OCI-LY7 (cell line): ENCODE measurements around the gene BDH1. TPM values are rescaled to one million over a fixed set of nuclear protein-coding genes. Genes with fewer than 3 reads are reported as not detected.

Experiments used
- BruUV-seq: library from RNA; stranded (reverse); fragments of 400-500 nt; replicated peaks from 2 replicates; lab custom pipeline; 2021; lab: Mats Ljungman, UMichigan
- CTCF ChIA-PET: fragments of 300-600 bp; sonication (Branson Sonifier 250); formaldehyde crosslinking; loops from one replicate; lab custom pipeline; 2022; ENCODE audit warnings: antibody characterized with exemption; ENCODE audit not compliant: unreplicated experiment; lab: Charles Lee
- POLR2A ChIA-PET: fragments of 300-600 bp; sonication (Branson Sonifier 250); formaldehyde crosslinking; loops from one replicate; lab custom pipeline; 2022; ENCODE audit warnings: antibody characterized with exemption; lab: Charles Lee
- DNase-seq: peaks from one replicate; pipeline ENCODE4 v3.0.0-alpha.2; 2015; ENCODE audit warnings: low spot score
- H2AFZ ChIP-seq: fragments of 200-600 bp; sonication (generic), shearing (Covaris generic); 2 replicates; pipeline ENCODE4 v1.6.1; 2014; ENCODE audit warnings: mild to moderate bottlenecking, antibody characterized with exemption, low read length, moderate library complexity
- H3K27ac ChIP-seq: fragments of 200-600 bp; sonication (generic); 2 replicates; pipeline ENCODE4 v1.5.1; 2014; ENCODE audit warnings: mixed run types, low read depth, mild to moderate bottlenecking, moderate library complexity, low read length, inconsistent platforms; ENCODE audit not compliant: poor library complexity, severe bottlenecking
- H3K36me3 ChIP-seq: fragments of 200-600 bp; sonication (generic); 2 replicates; pipeline ENCODE4 v1.6.1; 2014; ENCODE audit warnings: mild to moderate bottlenecking, antibody characterized with exemption, low read length, moderate library complexity, mixed read lengths; ENCODE audit not compliant: insufficient read depth
- H3K4me1 ChIP-seq: fragments of 200-600 bp; sonication (generic); 2 replicates; pipeline ENCODE4 v1.5.1; 2014; ENCODE audit warnings: mild to moderate bottlenecking, low read length; ENCODE audit not compliant: insufficient read depth, poor library complexity, severe bottlenecking
- H3K4me2 ChIP-seq: fragments of 200-600 bp; sonication (generic); 2 replicates; pipeline ENCODE4 v1.6.1; 2014; ENCODE audit warnings: mild to moderate bottlenecking, low read length
- H3K4me3 ChIP-seq: fragments of 200-600 bp; sonication (generic); 2 replicates; pipeline ENCODE4 v1.5.1; 2014; ENCODE audit warnings: mild to moderate bottlenecking, low read depth, low read length; ENCODE audit not compliant: poor library complexity, severe bottlenecking
- H3K79me2 ChIP-seq: fragments of 200-600 bp; sonication (generic); 2 replicates; pipeline ENCODE4 v1.6.1; 2016; ENCODE audit warnings: low read depth, mild to moderate bottlenecking, low read length, moderate library complexity, mixed read lengths; ENCODE audit not compliant: insufficient read depth
- H3K9me2 ChIP-seq: fragments of 200-600 bp; sonication (generic); 2 replicates; pipeline ENCODE4 v1.6.1; 2016; ENCODE audit warnings: mild to moderate bottlenecking, low read length, mixed read lengths; ENCODE audit not compliant: insufficient read depth
- H3K9me3 ChIP-seq: fragments of 200-600 bp; sonication (generic); 2 replicates; pipeline ENCODE4 v1.6.1; 2014; ENCODE audit warnings: mild to moderate bottlenecking, mixed run types, low read length, mixed read lengths
- H4K20me1 ChIP-seq: fragments of 200-600 bp; sonication (generic); 2 replicates; pipeline ENCODE4 v1.6.1; 2014; ENCODE audit warnings: mild to moderate bottlenecking, antibody characterized with exemption, low read length, moderate library complexity, mixed read lengths; ENCODE audit not compliant: insufficient read depth
- EZH2phosphoT487 ChIP-seq: fragments of 200-600 bp; sonication (generic); IDR thresholded peaks from 2 replicates; pipeline ENCODE4 v1.6.1; 2018; ENCODE audit warnings: low read depth, borderline replicate concordance, mild to moderate bottlenecking, mixed run types, antibody characterized with exemption, low read length, moderate library complexity, mixed read lengths
- intact Hi-C: fragments of 100-400 bp; cut with micrococcal nuclease; formaldehyde crosslinking; loops from one replicate; pipeline ENCODE4 v1.10.0; 2022; ENCODE audit not compliant: unreplicated experiment
- total RNA-seq, 2 experiments: library from RNA; depleted of rRNA in 1 of 2; stranded (reverse); fragments of >200 nt in 1 of 2; shearing (Covaris generic) in 1 of 2; gene quantifications; 2 replicates each; pipeline ENCODE4 v1.2.3, GENCODE V29; 2014 to 2022
- TF ChIP-seq, protein P1 (sequence below): fragments of 200-600 bp; sonication (generic); conservative IDR thresholded peaks from 2 replicates; pipeline ENCODE4 v1.5.1; 2014; ENCODE audit warnings: mild to moderate bottlenecking, antibody characterized with exemption, low read length, moderate library complexity, mixed read lengths

Gene BDH1
- total RNA-seq, 2 experiments from 2014 or later, result 14.1 to 14.5 TPM

DNA sequence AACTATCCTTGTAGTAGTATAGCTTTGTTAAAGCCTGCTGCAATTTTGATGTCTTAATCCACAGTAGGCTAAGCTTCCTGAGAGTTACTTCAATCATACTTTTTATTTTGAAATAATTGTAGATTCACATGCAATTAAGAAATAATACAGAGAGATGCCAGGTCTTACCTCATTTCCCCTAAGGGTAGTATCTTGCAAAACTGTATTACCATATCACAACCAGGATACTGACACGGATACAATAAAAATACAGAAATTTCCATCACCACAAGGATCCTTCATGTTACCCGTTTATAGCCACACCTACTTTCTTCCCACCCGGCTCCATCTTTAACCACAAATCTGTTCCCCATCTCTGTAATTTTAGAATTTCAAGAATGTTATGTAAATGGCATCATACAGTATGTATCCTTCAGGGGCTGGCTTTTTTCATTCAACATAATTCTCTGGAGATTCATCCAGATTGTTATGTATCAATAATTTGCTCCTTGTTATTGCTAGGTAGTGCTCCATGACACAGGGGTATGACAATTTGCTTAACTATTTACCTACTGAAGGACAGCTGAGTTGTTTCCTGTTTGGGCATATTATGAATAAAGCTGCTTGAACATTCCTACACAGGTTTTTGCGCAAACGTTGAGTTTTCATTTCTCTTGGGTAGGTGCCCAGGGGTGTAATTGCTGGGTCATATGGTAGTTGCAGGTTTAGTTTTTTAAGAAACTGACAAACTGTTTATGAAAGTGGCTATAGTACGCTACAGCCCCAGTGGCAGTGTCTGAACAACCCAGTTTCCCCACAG, 21.6 kb downstream of the BDH1 start:
- no peak for DNase-seq
- Histone ChIP-seq H3K9me3 (no peaks in the 10 kb centered on the region), H3K4me1 (no peaks in the 10 kb centered on the region), H3K4me3 (no peak overlapping the region), H3K27ac (no peak overlapping the region), H3K4me2 (no peak overlapping the region), H4K20me1 (no peaks in the 10 kb centered on the region; the same call in 1 of the 2 replicates), H2AFZ (no peak overlapping the region), H3K36me3 (no peaks in the 10 kb centered on the region), H3K79me2 (no peaks in the 10 kb centered on the region), H3K9me2 (no peaks in the 10 kb centered on the region)
- TF ChIP-seq, protein P1, sequence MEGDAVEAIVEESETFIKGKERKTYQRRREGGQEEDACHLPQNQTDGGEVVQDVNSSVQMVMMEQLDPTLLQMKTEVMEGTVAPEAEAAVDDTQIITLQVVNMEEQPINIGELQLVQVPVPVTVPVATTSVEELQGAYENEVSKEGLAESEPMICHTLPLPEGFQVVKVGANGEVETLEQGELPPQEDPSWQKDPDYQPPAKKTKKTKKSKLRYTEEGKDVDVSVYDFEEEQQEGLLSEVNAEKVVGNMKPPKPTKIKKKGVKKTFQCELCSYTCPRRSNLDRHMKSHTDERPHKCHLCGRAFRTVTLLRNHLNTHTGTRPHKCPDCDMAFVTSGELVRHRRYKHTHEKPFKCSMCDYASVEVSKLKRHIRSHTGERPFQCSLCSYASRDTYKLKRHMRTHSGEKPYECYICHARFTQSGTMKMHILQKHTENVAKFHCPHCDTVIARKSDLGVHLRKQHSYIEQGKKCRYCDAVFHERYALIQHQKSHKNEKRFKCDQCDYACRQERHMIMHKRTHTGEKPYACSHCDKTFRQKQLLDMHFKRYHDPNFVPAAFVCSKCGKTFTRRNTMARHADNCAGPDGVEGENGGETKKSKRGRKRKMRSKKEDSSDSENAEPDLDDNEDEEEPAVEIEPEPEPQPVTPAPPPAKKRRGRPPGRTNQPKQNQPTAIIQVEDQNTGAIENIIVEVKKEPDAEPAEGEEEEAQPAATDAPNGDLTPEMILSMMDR, result no peak
- TF ChIP-seq EZH2phosphoT487, result no peak
- intact Hi-C loops, result no loop called here
- BruUV-seq, result no TSS peak
- POLR2A ChIA-PET, result no interaction called here
- CTCF ChIA-PET, result no interaction called here

DNA sequence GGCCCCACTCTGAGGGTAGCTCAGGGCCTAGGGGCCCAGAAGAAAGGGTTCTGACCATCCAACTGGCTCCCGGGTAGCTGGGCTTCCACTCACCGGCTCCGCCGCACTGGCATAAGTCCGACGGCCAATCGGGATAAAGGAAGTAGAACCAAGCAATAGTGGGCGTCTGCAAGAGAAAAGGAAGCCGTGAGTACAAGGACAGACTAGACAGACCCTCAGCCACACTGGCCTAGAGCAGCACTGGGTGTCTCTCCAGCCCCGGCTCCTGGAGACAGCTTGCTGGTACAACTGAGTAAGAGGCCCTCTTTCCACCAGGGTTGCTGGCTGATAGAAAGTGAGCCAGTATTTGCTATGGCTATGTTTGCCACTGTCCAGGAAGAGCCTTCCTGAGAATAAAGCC, 22.4 kb downstream of the BDH1 start:
- H3K9me2 ChIP-seq, result no peaks in the 10 kb centered on the region
- no peak overlapping the region for H3K4me2 ChIP-seq
- H2AFZ ChIP-seq, result no peak overlapping the region
- H3K36me3 ChIP-seq, result no peaks in the 10 kb centered on the region
- H3K79me2 ChIP-seq, result no peaks in the 10 kb centered on the region
- BruUV-seq, result no TSS peak
- no peak overlapping the region for H3K4me3 ChIP-seq
- no peak for DNase-seq
- ChIA-PET POLR2A (no interaction called here), CTCF (no interaction called here)
- TF ChIP-seq, protein P1, result no peak
- no peak for TF ChIP-seq EZH2phosphoT487
- no peaks in the 10 kb centered on the region for H3K9me3 ChIP-seq
- intact Hi-C loops, result no loop called here
- no peaks in the 10 kb centered on the region for H3K4me1 ChIP-seq
- H4K20me1 ChIP-seq, result no peaks in the 10 kb centered on the region; the same call in 1 of the 2 replicates
- H3K27ac ChIP-seq, result no peak overlapping the region

DNA sequence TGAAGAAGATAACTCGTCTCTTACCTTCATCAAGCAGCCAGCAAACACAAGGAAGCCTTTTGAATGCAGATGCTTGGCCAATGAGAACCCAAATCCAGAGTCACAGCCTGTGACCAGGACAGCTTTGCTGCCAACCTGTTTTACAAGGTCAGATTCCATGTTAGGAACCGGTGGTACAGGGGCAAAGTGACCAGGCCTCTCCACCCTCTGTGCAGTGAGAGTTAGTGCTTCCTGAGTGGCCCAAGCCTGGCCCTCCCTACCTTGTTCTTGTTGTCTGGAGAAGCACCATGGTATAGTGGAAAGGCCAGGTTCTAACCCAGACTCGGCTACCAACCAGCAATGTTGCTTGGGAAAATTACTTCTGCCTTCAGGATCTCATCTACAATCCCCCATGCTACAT, 23.4 kb downstream of the BDH1 start:
- Histone ChIP-seq H3K79me2 (no peaks in the 10 kb centered on the region), H3K4me3 (no peak overlapping the region), H3K9me2 (no peaks in the 10 kb centered on the region), H3K4me2 (no peak overlapping the region), H3K9me3 (no peaks in the 10 kb centered on the region), H3K4me1 (no peaks in the 10 kb centered on the region), H2AFZ (no peak overlapping the region), H3K27ac (no peak overlapping the region), H4K20me1 (no peaks in the 10 kb centered on the region; the same call in 1 of the 2 replicates), H3K36me3 (no peaks in the 10 kb centered on the region)
- no TSS peak for BruUV-seq
- DNase-seq, result no peak
- TF ChIP-seq, protein P1, result no peak
- no peak for TF ChIP-seq EZH2phosphoT487
- ChIA-PET POLR2A (no interaction called here), CTCF (no interaction called here)
- intact Hi-C loops, result no loop called here
